Right lobe of liver (tissue), 6 donors: Measurements from ENCODE around the gene TRIM28. TPM values are rescaled to one million over a fixed set of nuclear protein-coding genes. Genes with fewer than 3 reads are reported as not detected.

Experiments used
- ATAC-seq, 4 donors: fragments of 200-7000 bp; cut with Tn5 transposase; one replicate each; pipeline ENCODE4 v1.9.1; 2020; ENCODE audit warnings: mild to moderate bottlenecking in 4 of 4, moderate library complexity in 4 of 4
- DNase-seq, 3 donors: peaks; one replicate each; pipeline ENCODE4 v3.0.0-alpha.2; 2020
- H3K27ac ChIP-seq, 3 donors: fragments of 200-600 bp; one replicate each; pipeline ENCODE4 v1.8.0; 2022
- H3K27me3 ChIP-seq, 2 donors: fragments of 200-600 bp; one replicate each; pipeline ENCODE4 v1.8.0; 2022
- H3K36me3 ChIP-seq, 4 donors: fragments of 200-600 bp; sonication (generic) in 1 of 4; one replicate each; pipeline versions ENCODE4 v1.5.1 to v1.8.0; 2017 to 2022; ENCODE audit warnings: control low read depth in 1 of 4
- H3K4me1 ChIP-seq, 4 donors: fragments of 200-600 bp; sonication (generic) in 1 of 4; one replicate each; pipeline versions ENCODE4 v1.5.1 to v1.8.0; 2017 to 2022; ENCODE audit warnings: control low read depth in 1 of 4
- H3K4me3 ChIP-seq, 3 donors: fragments of 200-600 bp; one replicate each; pipeline ENCODE4 v1.8.0; 2022
- H3K9me3 ChIP-seq, 4 donors: fragments of 200-600 bp; sonication (generic) in 1 of 4; one replicate each; pipeline versions ENCODE4 v1.5.1 to v1.8.0; 2017 to 2022; ENCODE audit warnings: control low read depth in 1 of 4
- CTCF ChIP-seq, 4 donors: fragments of 200-600 bp in 3 of 4; fragments of 450-650 bp in 1 of 4; IDR thresholded peaks; one replicate each; pipeline versions ENCODE4 v1.5.1 to v1.8.0; 2016 to 2022; ENCODE audit warnings: antibody characterized with exemption in 4 of 4, mild to moderate bottlenecking in 2 of 4
- POLR2A ChIP-seq: fragments of 450-650 bp; IDR thresholded peaks from one replicate; pipeline ENCODE4 v1.6.1; 2017; ENCODE audit warnings: antibody characterized with exemption, mild to moderate bottlenecking
- WGBS: methylation state at CpG from one replicate; pipeline ENCODE4 v1.1.6; 2018; ENCODE audit warnings: low coverage, low lambda C conversion rate; ENCODE audit not compliant: insufficient coverage; ENCODE audit errors: missing lambda C conversion rate; 5-methylcytosine and 5-hydroxymethylcytosine counted together
- intact Hi-C, 2 donors: fragments of 100-400 bp; cut with DNase I; formaldehyde crosslinking; loops; one replicate each; pipeline versions ENCODE4 v1.11.2 to v1.14.1; 2022
- total RNA-seq, 6 experiments: library from RNA; depleted of rRNA in 2 of 6; stranded (reverse); fragments of >200 nt in 2 of 6; fragmentation: NEBNext Ultra II Directional in 3 of 6; extraction: Animal tissue kit (Norgen Biotek cat#: 25700) in 3 of 6; gene quantifications; one replicate each; pipeline versions ENCODE4 v1.1.0 to v1.2.4, GENCODE V29; 2016 to 2023
- donor health status: DM: no; HTN: yes; CAD: no.
- donor health status: DM: no; HTN: no; CAD: no.
- donor health status: DM: no; HTN: no; CAD: no.
- donor health status: DM: no; HTN: yes; CAD: no.
- donor health status: DM: no; HTN: yes; CAD: no.

TRIM28 gene
- total RNA-seq, 6 experiments from 2014 or later = 75.4 to 106 (median 94.7) TPM

GRCh38 chr19:58563823-58564222 lies 20.0 kb downstream of the TRIM28 start:
- 72% methylated on average over 6 of the region's 6 CpGs for WGBS
- no peak for DNase-seq

GRCh38 chr19:58566989-58567388 lies 23.1 kb downstream of the TRIM28 start:
- peaks cover 0 to 16% (median 6%) of the 10 kb centered on the region in 4 donors for H3K4me1 ChIP-seq
- ATAC-seq = no peak
- WGBS = 95% methylated on average over 5 of the region's 5 CpGs
- DNase-seq = peak in 1 of 3 donors; percentile 22
- H3K36me3 ChIP-seq = peaks cover 0 to 10% (median 0%) of the 10 kb centered on the region in 4 donors
- no peak overlapping the region for H3K27ac ChIP-seq
- no peak for TF ChIP-seq CTCF (IDR thresholded peaks at IDR 0.05)
- TF ChIP-seq POLR2A = no peak
- no peaks in the 10 kb centered on the region for H3K9me3 ChIP-seq
- no peaks in the 10 kb centered on the region for H3K27me3 ChIP-seq
- H3K4me3 ChIP-seq = no peak overlapping the region
- intact Hi-C loops = no loop called here

More at GRCh38 chr19:58563823-58564222, 20.0 kb downstream of the TRIM28 start:
- H3K4me1 ChIP-seq = peaks cover 0 to 28% (median 7%) of the 10 kb centered on the region in 4 donors
- no peak overlapping the region for H3K27ac ChIP-seq
- peaks cover 0 to 5% (median 0%) of the 10 kb centered on the region in 4 donors for H3K36me3 ChIP-seq
- H3K9me3 ChIP-seq = no peaks in the 10 kb centered on the region
- H3K27me3 ChIP-seq = no peaks in the 10 kb centered on the region
- no peak for ATAC-seq
- no peak for TF ChIP-seq POLR2A
- no peak for TF ChIP-seq CTCF (IDR thresholded peaks at IDR 0.05)
- no peak overlapping the region for H3K4me3 ChIP-seq
- intact Hi-C loops = no loop called here

DNA sequence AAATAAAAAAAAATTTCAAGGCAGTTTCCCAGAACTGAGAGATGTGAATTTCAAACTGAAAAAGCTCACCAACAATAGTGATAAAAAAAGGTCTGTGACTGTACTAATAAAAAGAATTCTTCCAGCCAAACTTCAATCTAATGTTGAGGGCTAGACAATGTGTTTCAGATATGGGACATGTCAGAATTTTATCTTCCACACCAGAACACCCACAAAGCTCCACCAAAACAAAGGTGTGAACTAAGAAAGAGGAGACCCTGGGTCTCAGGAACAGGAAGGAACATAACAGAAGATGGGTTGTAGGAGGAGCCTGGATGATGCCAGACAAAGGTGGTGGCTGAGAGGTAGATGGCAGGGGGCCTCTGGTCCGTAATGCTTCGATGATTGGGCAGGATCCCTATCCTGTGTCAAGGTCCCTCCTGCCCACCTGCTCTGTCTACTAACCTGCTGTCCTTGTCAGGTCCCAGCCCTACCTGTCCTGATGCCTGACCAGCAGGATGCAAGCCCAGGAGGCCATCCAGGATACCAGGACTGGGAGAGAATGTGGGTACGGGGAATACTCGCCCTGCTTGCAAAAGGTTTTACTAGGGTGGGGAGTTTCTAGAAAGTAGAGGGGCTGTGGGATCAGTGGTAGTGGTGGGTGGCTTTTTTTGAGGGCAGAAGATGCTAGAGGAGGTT lies 24.7 kb downstream of the TRIM28 start:
- WGBS = 88% methylated on average over 4 of the region's 4 CpGs
- TF ChIP-seq POLR2A = no peak
- TF ChIP-seq CTCF (IDR thresholded peaks at IDR 0.05) = no peak
- DNase-seq (peak in 1 of 3 donors; percentile 30), ATAC-seq (no peak)
- intact Hi-C loops = no loop called here
- peaks cover 0 to 7% (median 0%) of the 10 kb centered on the region in 4 donors for H3K4me1 ChIP-seq
- H3K36me3 ChIP-seq = peaks cover 0 to 10% (median 0%) of the 10 kb centered on the region in 4 donors
- H3K27me3 ChIP-seq = no peaks in the 10 kb centered on the region
- H3K9me3 ChIP-seq = no peaks in the 10 kb centered on the region
- H3K4me3 ChIP-seq = no peak overlapping the region
- H3K27ac ChIP-seq = no peak overlapping the region

- H3K27me3 ChIP-seq = no peaks in the 10 kb centered on the region
- no peak overlapping the region for H3K27ac ChIP-seq
- WGBS = 88% methylated on average over 3 of the region's 6 CpGs
- DNase-seq = peak in 1 of 3 donors; percentile 42
- TF ChIP-seq CTCF (IDR thresholded peaks at IDR 0.05) = no peak
- no peak for TF ChIP-seq POLR2A
- no peak overlapping the region for H3K4me3 ChIP-seq
- H3K9me3 ChIP-seq = no peaks in the 10 kb centered on the region
- peaks cover 0 to 10% (median 0%) of the 10 kb centered on the region in 4 donors for H3K36me3 ChIP-seq
- H3K4me1 ChIP-seq = peaks cover 0 to 14% (median 2%) of the 10 kb centered on the region in 4 donors
- intact Hi-C loops = no loop called here
- ATAC-seq = no peak
Measured at GRCh38 chr19:58569191-58569942, 25.5 kb downstream of the TRIM28 start.
